Large intestine (tissue), 3 donors: ENCODE measurements around the gene KCNN1. TPM values are rescaled to one million over a fixed set of nuclear protein-coding genes. Genes with fewer than 3 reads are reported as not detected.

Source experiments
- DNase-seq, 2 donors: peaks; one replicate each; pipeline versions ENCODE4 v3.0.0 to v3.0.0-alpha.2; 2013
- H3K27ac ChIP-seq: one replicate; pipeline ENCODE4 v1.5.1; 2013; ENCODE audit warnings: low read length
- H3K27me3 ChIP-seq: 2 replicates; pipeline ENCODE4 v1.6.1; 2013; ENCODE audit warnings: low read length; ENCODE audit not compliant: control insufficient read depth, insufficient read depth
- H3K36me3 ChIP-seq: 2 replicates; pipeline ENCODE4 v1.6.1; 2013; ENCODE audit warnings: low read length; ENCODE audit not compliant: control insufficient read depth, insufficient read depth
- H3K4me1 ChIP-seq: one replicate; pipeline ENCODE4 v1.6.1; 2013; ENCODE audit warnings: low read length; ENCODE audit not compliant: control insufficient read depth, insufficient read depth
- H3K4me3 ChIP-seq: one replicate; pipeline ENCODE4 v1.5.1; 2013; ENCODE audit warnings: low read length
- H3K9me3 ChIP-seq: one replicate; pipeline ENCODE4 v1.6.1; 2013; ENCODE audit warnings: mild to moderate bottlenecking, low read depth, low read length, moderate library complexity; ENCODE audit not compliant: control insufficient read depth
- WGBS: methylation state at CpG from one replicate; pipeline ENCODE4 v1.1.5; 2013; ENCODE audit warnings: low lambda C conversion rate; ENCODE audit not compliant: insufficient coverage; 5-methylcytosine and 5-hydroxymethylcytosine counted together
- polyA plus RNA-seq: library from polyadenylated mRNA; unstranded; fragments of 120-200 nt; gene quantifications from one replicate; pipeline ENCODE4 v1.2.1, GENCODE V29; 2013

The KCNN1 gene
- polyA plus RNA-seq, 1 donor: 1.1 TPM

DNA sequence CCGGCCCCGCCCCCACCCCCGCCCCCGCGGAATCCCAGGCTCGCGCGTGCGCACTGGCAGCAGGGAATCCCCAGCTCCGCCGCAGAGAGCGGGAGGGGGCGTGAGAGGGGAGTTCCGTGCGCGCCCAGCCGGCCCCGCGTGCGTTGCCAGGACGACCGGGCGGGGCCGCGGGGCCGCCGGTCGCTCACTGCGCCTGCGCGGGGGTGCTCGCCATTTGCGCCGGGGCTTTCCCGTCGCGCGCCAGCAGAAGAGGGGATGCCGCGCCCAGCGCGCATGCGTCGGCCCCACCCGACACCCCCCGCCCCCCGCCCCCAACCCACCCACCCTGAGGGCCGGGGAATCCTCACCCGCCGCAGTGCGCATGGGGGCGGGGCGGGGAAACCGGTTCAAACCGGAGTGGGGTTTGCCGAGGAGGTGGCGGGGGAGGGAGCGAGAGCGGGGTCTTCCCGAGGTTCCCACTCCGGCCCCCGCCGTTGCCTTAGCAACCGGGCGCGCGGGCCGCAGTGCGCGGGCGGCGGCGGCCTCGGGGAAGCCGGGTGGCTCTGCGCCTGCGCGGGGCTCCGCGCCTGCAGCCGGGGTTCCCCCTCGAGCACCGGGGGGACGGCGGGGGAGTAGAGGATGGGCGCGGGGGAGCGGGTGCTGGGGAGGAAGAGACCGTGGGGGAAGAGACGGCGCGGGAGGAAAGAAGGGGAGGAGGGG, 18.9 kb upstream of the KCNN1 start:
- H3K36me3 ChIP-seq: peaks cover 5% of the 10 kb centered on the region
- H3K27me3 ChIP-seq: peaks cover 44% of the 10 kb centered on the region
- peaks cover 40% of the 10 kb centered on the region for H3K4me1 ChIP-seq
- WGBS: no CpG with 5 or more reads among the region's 92 CpGs
- no peak overlapping the region for H3K27ac ChIP-seq
- DNase-seq: peak; percentile 91 to 95
- H3K4me3 ChIP-seq: peak overlapping the region; percentile 32
- peaks cover 10% of the 10 kb centered on the region for H3K9me3 ChIP-seq

DNA sequence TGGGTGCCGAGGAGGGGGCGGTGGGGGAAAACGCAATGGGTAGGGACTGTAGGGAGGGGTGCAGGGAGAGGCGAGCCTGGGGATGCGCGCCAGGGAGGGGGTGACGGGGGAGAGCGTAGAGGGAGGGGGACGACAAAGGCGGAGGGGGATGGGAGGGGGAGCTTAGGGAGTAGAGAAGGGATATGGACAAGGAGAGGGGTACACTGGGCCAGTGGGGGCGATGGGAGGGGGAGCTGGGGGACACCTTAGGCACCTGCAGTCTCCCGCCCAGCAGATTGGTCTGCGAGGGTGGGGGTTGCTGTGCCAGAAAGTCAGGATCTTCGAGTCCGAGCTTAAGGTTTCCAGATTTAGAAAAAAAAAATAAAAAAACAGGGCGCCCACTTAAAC, 18.4 kb upstream of the KCNN1 start:
- DNase-seq: no peak
- H3K9me3 ChIP-seq: peaks cover 10% of the 10 kb centered on the region
- peaks cover 40% of the 10 kb centered on the region for H3K4me1 ChIP-seq
- H3K27ac ChIP-seq: no peak overlapping the region
- peak overlapping the region; percentile 32 for H3K4me3 ChIP-seq
- peaks cover 49% of the 10 kb centered on the region for H3K27me3 ChIP-seq
- WGBS: no CpG with 5 or more reads among the region's 16 CpGs
- H3K36me3 ChIP-seq: peaks cover 3% of the 10 kb centered on the region

DNA sequence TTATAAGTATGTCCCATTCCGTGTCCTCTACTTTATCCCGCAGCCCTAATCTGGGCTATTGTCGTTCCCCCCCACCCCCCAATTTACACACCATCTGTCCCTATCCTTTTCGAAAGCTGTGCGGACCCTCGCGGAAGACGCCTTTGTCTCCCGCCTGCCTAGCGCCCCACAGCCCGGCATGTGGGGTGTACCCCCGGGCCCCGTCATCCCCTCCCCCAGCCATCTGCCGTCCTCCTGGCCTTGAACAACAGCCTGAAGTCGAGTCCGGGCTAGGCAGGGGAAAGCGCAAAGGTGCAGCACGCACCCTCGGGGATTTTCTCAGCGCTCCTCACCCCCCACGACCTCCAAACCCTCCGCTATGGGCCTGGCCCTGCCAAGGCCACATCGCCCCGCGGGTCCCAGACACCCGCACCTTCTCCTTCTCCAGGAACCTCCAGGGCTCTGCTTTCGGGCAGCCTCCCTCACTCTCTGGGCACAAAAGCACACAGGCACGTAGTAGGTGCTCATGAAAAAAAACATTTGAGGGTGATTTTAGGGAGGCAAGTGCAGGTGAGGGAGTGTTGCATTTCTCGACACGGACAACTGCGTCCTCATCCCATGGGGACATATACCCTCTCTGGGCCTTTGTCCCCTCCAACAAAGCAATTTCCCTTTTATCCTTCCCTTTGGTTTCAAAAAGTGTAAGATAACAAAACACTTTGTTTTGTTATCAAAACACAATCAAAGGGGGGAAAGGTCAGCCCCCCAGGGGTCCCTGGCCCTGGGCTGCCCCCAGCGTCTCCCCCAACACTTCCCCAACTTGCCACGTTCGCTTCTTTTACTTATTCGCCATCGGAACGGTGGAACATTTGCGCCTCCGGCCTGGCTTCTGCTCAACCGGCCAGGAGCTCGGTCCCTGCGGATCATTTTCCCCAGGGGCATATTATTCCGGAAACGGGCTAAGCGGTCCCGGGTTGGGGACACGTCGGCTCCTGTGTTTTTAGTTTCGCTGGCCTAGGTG, 17.7 kb upstream of the KCNN1 start:
- H3K27me3 ChIP-seq: peaks cover 56% of the 10 kb centered on the region
- H3K27ac ChIP-seq: no peak overlapping the region
- 30% methylated on average over 3 of the region's 49 CpGs for WGBS
- peaks cover 10% of the 10 kb centered on the region for H3K9me3 ChIP-seq
- DNase-seq: no peak
- H3K4me3 ChIP-seq: no peak overlapping the region
- no peaks in the 10 kb centered on the region for H3K36me3 ChIP-seq
- peaks cover 40% of the 10 kb centered on the region for H3K4me1 ChIP-seq

DNA sequence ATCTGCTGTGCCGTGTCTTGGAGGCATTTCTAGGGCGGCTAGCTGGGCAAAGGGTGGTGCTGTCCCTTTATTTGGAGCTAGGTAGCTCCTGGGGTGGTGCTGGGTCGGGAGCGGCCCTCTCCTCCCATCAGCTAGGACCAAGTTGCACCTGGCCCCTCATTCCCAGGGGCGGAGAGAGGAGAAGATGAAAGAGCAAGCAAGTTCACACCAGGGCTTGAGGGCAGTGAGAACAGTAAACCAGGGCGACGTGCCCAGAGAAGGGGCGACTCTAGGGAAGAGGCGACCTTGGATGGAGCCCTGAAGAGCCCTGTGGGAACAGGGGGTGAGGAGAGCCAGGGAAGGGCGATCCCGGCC, 17.0 kb upstream of the KCNN1 start:
- Histone ChIP-seq H3K4me1 (peaks cover 40% of the 10 kb centered on the region), H3K27me3 (peaks cover 63% of the 10 kb centered on the region), H3K36me3 (no peaks in the 10 kb centered on the region), H3K27ac (no peak overlapping the region), H3K4me3 (no peak overlapping the region), H3K9me3 (peaks cover 10% of the 10 kb centered on the region)
- no peak for DNase-seq
- no CpG with 5 or more reads among the region's 11 CpGs for WGBS

DNA sequence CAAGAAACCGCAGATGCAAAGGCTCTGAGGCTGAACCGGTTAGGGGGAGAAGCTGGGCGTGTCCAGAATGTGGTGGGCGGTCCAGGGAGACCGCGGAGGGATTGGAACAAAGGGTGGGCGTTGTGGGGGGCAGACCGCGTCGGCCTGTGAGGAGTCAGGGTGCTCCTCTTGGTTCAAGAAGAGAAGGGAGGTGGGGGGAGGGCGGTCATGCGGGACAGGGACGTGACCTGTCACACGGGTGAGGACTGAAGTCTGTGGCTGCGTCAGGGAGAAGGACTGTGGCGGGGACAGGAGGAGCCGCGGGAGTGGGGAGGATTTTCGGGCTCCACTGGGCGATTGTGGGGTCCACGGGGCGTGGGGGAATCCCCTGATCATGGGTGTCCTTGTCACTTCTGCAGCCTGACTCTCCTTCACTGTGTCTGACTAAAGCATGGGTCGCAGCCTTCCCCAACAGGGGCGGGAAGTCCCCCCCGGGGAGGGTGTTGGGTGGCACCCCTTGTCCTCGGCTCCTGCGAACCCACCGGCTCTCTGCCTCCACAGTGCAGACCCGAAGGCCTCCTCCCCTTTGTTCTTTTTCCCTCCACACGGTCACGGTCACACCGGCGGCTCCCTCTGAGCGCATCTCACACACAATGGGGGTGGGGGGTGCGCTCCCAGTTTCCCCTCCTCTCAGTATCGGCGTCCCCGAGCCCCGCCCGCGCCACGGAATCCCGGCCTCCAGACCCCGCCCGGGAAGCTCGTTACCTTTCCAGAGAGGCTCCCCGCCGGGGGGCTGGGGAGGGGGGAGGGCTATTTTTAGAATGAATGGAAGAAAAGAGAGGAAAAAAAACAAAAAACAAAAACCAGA, 16.4 kb upstream of the KCNN1 start:
- 0% methylated on average over 3 of the region's 48 CpGs for WGBS
- Histone ChIP-seq H3K27ac (no peak overlapping the region), H3K9me3 (peaks cover 10% of the 10 kb centered on the region), H3K4me3 (no peak overlapping the region), H3K27me3 (peaks cover 64% of the 10 kb centered on the region), H3K36me3 (no peaks in the 10 kb centered on the region), H3K4me1 (peaks cover 40% of the 10 kb centered on the region)
- no peak for DNase-seq

DNA sequence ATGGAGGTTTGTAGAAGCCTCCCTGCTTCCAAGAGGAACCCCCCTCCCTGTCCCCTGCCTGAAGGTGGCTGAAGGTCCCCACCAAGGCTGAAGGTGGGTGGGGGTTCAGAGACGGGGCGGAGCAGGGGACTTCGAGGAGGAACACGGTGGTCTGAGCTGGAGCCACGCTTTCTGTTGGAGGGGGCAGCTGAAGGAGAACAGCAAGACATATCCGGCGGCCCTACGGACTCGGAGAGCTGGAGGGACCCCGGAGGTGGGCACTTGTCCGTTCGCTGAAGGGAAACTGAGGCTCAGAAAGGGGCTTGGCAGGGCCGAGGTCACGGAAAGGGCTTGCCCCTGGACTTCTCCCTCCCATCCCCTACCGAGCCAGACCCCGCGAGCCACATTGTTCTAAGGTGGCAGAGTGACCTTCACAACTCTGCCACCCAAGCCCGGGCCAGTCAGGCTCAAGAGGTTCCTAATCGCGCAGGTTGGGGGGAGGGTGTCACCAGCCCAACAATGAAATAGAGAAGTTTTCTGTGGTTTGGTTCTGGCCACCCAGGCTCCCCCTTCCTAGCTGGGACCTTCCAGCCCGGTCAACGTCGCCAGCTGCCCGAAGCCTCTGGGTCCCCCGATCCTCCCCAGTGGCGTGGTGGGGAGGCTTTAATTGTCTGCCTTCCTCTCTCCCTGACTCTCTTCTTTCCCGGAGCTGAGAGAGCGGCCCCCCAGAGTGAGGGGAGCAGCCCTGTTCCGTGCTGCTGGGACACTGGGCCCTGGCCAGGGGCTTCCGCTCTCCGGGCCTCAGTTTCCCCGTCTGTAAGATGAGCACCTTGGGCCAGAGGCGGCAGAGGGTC, 15.5 kb upstream of the KCNN1 start:
- H3K27me3 ChIP-seq: peaks cover 67% of the 10 kb centered on the region

DNA sequence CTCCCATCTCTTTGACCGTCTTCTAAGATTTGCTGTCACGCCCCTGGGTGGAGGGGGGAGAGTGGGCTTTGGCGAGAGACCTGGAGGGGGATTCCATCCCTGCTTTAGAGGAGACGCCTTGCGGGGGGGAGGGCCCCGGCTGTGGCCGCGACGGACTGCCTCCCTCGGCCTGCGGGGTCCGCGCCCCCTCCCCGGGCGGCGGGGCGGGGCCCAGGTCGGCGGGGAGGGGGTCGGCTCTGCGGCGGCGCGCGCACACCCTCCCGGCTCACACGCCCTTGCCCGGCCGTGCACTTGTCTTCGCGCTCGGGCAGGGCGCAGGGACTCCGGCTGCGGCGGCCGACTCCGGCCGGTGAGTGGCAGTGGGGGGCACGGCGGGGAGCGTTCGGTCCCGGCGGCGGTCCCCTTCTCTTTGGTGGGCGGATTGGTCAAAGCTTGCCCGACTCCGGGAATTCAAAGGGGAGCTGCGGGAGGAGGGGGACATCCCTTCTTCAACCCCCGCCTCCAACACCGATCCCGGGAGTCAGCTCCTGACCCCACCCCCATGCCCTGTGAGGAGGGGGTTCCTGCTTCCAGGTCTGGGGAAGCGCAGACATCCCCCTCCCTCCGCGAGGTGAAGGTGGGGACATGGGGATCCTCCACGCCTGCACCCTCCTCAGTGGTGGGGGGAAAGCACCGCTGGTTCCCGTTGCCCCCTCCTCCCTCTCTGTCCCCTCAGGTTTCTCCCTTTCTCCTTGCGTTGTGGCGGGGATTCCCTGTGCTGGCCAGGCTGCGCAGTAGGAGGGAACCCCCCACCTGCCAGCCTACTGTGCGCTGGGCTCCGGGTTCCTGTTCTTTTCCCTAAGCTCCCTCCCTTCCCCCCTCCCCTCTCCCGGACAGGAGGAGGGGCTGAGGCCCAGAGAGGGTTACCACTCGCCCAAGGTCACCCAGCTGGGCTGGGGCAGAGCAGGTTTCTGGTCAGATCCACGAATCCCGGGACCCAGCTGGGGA, 14.6 kb upstream of the KCNN1 start:
- Histone ChIP-seq H3K4me1 (peaks cover 36% of the 10 kb centered on the region), H3K9me3 (peaks cover 10% of the 10 kb centered on the region), H3K27ac (no peak overlapping the region), H3K36me3 (no peaks in the 10 kb centered on the region), H3K4me3 (no peak overlapping the region), H3K27me3 (peaks cover 68% of the 10 kb centered on the region)
- WGBS: no CpG with 5 or more reads among the region's 68 CpGs
- no peak for DNase-seq

More for the DNA sequence above, 15.5 kb upstream of the KCNN1 start:
- Histone ChIP-seq H3K4me1 (peaks cover 40% of the 10 kb centered on the region), H3K9me3 (peaks cover 10% of the 10 kb centered on the region), H3K27ac (no peak overlapping the region), H3K4me3 (no peak overlapping the region), H3K36me3 (no peaks in the 10 kb centered on the region)
- WGBS: no CpG with 5 or more reads among the region's 33 CpGs
- DNase-seq: no peak

DNA sequence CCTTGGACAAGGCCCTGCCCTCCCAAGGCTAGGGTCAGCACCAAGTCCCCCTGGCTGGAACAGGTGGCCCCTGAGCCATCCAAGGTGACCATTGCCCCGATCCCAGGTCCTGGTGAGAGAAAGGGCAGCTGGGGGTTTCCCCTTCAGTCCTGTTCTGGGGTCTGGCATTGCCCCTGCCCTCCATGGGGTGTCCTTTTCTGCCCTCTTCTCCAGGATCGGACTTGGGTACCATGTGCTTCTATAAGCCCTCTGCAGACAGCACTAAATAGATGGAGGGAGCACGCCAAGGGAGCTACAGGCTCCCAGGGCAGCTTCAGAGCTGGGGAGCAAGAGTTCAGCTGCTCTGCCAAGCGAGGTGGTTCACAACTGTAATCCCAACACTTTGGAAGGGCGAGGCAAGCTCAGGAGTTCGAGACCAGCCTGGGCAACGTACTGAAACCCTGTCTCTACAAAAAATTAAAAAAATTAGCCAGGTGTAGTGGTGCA, 13.5 kb upstream of the KCNN1 start:
- Histone ChIP-seq H3K27ac (no peak overlapping the region), H3K4me3 (no peak overlapping the region), H3K36me3 (no peaks in the 10 kb centered on the region), H3K4me1 (peaks cover 34% of the 10 kb centered on the region), H3K27me3 (peaks cover 74% of the 10 kb centered on the region), H3K9me3 (peaks cover 10% of the 10 kb centered on the region)
- DNase-seq: no peak
- WGBS: no CpG with 5 or more reads among the region's 7 CpGs

DNA sequence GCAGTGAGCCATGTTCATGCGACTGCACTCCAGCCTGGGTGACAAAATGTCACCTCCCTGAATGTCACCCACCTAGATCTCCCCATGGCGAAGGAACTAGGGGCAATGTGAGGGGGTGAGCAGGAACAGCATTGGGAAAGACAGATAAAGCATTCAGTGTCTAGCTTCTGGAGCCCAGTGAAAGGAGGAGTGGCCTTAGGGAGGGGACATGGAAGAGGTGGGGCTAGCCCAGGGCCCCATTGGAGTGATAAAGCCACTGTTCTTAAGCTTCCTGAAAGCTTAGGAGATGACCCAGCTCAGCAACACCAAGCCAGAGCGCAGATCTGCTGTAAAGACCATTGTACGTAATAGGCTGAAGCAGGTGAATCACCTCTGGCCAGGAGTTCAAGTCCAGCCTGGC, 13.0 kb upstream of the KCNN1 start:
- Histone ChIP-seq H3K27me3 (peaks cover 70% of the 10 kb centered on the region), H3K9me3 (peaks cover 10% of the 10 kb centered on the region), H3K27ac (no peak overlapping the region), H3K36me3 (no peaks in the 10 kb centered on the region), H3K4me3 (no peak overlapping the region), H3K4me1 (peaks cover 30% of the 10 kb centered on the region)
- peak in 1 of 2 donors; percentile 54 for DNase-seq
- 83% methylated on average over 1 of the region's 4 CpGs for WGBS
